Measurements from ENCODE around the gene ATXN2L.
"Not testable (repeated sequence)": the region's sequence is repeated elsewhere in the genome, so short reads cannot be mapped to it uniquely, and the experiment has no call there.

Gene ATXN2L, protein sequence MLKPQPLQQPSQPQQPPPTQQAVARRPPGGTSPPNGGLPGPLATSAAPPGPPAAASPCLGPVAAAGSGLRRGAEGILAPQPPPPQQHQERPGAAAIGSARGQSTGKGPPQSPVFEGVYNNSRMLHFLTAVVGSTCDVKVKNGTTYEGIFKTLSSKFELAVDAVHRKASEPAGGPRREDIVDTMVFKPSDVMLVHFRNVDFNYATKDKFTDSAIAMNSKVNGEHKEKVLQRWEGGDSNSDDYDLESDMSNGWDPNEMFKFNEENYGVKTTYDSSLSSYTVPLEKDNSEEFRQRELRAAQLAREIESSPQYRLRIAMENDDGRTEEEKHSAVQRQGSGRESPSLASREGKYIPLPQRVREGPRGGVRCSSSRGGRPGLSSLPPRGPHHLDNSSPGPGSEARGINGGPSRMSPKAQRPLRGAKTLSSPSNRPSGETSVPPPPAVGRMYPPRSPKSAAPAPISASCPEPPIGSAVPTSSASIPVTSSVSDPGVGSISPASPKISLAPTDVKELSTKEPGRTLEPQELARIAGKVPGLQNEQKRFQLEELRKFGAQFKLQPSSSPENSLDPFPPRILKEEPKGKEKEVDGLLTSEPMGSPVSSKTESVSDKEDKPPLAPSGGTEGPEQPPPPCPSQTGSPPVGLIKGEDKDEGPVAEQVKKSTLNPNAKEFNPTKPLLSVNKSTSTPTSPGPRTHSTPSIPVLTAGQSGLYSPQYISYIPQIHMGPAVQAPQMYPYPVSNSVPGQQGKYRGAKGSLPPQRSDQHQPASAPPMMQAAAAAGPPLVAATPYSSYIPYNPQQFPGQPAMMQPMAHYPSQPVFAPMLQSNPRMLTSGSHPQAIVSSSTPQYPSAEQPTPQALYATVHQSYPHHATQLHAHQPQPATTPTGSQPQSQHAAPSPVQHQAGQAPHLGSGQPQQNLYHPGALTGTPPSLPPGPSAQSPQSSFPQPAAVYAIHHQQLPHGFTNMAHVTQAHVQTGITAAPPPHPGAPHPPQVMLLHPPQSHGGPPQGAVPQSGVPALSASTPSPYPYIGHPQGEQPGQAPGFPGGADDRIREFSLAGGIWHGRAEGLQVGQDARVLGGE

DNA sequence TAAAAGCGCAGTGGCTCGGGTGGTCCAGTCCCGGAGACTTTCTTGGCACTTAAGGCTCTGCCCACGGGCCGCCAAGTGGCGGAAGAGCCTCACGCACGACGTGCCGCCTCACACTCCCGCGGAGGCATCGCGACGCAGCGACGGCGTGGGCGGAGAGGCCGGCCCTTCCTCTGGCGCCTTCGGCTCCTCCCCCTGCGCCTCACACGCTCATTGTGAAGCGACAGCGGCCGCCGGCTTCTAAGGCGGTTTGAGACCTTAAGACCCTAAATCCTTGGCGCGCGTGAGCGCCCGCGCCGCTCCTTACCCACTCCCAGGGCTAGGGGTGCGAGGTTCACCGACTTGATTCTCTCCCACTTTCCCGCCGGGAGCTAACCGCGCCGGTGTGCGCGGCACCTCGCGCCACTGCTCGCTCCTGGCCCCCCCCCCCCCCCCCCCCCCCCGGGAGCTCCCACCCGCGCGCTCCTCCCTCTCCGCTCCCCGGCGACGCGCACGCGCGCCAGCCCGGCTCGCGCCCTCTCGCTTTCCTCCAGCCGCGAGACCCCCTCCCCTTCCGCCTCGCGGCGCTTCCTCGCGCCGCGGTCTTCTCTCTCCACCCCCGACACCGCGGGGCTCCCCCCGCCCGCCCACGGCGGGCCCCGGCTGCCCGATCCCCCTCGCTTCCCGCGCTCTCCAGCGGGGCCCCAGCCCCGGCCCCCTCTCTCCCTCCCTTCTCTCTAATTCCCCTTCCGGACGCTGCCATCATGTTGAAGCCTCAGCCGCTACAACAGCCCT lies at the start of gene ATXN2L:
Gene ATXN2L (plus strand): TSS at position 480 of the 771 bp plus-strand sequence. CDS start 261 bp downstream, at position 741.
- DNase-seq (ENCODE audit: low read depth in 2 of 2), result peak; percentile 86 to 88

DNA sequence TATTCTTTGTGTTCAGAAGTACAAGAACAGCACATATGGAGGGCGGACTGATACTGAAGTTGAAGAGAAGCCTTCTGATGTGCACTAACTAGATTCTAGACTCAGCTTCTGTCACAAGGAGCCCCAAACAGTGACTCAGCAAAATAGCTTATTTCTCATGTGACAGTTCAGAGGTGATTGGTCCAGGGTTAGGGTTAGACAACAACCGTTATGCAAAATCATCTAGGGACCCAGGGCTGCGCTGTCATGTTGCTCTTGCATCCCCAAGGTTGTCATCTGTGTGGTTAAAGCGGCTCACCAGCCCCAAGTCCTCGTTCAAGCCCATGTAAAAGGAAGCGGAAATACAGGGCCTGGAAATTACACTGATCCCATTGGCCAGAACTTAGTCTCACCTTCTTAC lies 41.1 kb upstream of the ATXN2L start:
- not testable (repeated sequence) for DNase-seq (ENCODE audit: low read depth in 2 of 2)

DNA sequence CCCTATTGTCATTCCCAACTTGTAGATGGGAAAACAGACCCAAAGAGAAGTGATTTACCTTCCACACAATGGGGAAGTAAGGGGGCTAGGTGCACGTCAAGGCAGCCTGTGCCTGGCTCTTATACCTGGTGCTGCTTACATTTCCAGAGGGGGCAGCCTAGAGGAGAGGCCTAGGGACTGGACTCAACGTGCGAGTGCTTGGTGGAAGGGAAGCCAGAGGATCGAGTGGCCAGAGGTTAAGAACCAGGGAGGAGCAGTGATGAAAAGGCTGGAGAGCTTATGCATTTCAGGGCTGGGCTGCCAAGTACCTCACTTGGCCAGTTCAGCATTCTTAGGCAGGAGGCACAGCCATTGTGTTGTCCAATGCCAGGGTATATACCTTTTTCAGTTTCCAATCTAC lies 40.4 kb upstream of the ATXN2L start:
- DNase-seq (ENCODE audit: low read depth in 2 of 2), result not testable (repeated sequence)

DNA sequence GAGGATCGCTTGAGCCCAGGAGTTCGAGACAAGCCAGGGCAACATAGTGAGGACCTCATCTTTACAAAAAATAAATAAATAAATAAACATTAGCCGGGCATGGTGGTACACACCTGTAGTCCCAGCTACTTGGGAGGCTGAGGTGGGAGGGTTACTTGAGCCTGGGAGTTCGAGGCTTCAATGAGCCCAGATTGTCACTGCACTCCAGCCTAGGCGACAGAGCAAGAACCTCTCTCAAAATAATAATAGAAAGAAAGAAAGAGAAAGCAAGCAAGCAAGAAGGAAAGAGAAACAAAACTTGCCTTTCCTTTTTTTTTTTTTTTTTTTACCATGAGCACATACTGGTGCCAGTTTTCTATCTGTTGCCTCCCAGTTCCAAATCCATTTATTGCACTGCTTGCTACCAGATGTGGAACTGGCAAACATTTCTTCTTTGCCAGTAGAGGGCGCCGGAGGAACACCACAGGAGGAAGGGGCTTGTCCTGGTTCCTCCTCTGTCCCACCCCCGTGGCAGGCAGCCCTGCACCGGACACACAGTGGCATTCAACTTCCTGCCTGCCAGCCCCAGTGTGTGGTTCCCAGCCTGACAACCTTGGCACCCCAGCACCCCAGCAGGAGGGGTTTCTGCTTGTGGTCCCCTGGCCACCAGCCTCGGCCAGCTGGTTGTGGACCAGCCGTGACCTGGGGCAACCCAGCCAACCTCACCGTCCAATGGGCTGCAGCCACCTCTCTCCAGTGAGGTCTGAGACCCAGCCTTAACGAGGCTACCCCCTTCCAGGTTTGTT lies 20.4 kb upstream of the ATXN2L start:
- DNase-seq (ENCODE audit: low read depth in 2 of 2), result peak in 1 of 2 donors; percentile 55

DNA sequence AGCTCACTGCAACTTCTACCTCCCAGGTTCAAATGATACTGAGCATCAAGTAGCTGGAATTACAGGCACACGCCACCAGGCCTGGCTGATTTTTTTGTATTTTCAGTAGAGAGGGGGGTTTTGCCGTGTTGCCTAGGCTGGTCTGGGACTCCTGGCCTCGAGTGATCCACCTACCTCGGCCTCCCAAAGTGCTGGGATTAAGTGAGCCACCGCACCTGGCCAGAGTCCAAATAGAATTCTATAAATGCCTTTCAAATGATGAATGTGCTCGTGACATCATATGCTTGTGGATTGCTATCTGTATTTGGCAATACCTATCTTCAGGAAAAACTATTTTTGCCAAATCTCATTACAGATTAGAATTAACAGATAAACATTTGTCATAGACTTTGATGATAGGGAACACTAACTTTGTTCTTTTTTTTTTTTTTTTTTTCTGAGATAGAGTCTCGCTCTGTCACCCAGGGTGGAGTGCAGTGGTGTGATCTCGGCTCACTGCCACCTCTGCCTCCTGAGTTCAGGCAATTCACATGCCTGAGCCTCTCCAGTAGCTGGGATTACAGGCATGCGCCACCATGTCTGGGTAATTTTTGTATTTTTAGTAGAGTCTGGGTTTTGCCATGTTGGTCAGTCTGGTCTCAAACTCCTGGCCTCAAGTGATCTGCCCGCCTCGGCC lies 15.2 kb upstream of the ATXN2L start:
- DNase-seq (ENCODE audit: low read depth in 2 of 2), result not testable (repeated sequence)

DNA sequence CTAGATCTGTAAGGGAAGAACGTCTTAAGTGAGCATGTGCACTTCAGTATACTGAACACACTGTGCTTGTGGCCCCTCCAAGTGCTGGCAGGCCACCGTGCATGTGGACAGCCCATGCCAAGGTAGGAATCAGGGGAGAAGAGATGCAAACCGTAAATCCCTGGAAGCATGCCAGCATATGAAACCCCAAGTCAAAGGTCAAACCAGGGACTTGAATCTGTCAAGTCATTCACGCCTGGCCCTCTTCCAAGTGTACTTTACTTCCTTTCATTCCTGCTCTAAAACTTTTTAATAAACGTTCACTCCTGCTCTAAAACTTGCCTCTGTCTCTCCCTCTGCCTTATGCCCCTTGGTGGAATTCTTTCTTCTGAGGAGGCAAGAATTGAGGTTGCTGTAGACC lies 2.8 kb upstream of the ATXN2L start:
- DNase-seq (ENCODE audit: low read depth in 2 of 2), result no peak

DNA sequence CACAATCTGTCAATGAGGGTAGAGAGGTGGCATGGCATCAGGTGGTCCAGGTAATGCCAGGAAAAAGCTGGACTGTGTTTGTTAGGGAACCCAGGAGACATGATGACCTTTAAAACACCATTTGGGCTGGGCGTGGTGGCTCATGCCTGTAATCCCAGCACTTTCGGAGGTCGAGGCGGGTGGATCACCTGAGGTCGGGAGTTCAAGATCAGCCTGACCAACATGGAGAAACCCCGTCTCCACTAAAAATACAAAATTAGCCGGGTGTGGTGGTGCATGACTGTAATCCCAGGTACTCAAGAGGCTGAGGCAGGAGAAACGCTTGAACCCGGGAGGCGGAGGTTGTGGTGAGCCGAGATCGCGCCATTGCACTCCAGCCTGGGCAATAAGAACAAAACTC lies 2.3 kb upstream of the ATXN2L start:
- DNase-seq (ENCODE audit: low read depth in 2 of 2), result not testable (repeated sequence)

DNA sequence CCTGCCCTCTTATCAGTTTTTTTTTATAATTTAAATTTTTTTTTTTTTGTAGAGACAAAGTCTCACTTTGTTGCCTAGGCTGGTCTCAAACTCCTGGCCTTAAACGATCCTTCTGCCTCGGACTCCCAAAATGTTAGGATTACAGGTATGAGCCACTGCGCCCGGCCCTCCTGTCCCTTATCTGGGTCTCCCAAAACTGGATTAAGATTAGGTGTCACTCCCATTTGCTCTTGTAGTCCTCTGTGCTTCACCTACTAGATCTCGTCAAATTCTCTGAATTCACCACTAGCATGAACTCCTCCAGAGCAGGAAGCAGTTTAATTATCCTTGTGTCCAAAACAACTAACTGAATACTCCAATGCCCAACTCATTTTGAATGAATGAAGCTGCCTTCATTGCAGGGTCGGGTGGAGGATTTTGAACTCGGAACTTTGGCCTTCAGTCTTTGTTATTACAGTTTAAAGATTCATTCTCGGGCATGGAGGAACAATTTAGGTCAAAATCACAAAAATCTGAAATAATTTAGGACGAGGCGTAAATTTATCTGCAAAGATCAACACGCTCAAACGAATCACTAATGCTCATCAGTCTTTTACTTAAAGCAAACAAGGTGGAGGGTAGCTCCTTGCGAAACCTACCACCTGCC lies 802 bp upstream of the ATXN2L start:
- no peak for DNase-seq (ENCODE audit: low read depth in 2 of 2)

DNA sequence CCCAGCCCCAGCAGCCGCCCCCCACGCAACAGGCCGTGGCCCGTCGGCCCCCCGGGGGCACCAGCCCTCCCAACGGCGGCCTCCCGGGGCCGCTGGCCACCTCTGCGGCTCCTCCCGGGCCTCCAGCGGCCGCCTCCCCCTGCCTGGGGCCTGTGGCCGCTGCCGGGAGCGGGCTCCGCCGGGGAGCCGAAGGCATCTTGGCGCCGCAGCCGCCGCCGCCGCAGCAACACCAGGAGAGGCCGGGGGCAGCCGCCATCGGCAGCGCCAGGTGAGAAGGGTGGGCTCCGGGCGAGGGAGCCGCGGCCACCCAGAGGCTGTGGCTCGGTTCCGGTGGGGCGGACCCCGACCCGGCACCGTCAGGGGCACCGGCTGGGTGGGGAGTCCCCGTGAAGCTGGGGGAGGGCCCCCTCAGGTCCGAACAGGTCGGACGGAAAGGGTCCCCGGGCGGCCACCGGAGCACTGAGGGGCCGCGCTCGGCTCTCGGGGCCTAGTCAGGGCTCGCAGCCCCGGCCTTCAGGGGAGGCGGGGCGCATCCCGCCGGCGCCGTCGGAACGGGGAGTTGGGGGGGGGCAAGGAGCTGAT lies 583 bp downstream of the ATXN2L start:
- no peak for DNase-seq (ENCODE audit: low read depth in 2 of 2)

DNA sequence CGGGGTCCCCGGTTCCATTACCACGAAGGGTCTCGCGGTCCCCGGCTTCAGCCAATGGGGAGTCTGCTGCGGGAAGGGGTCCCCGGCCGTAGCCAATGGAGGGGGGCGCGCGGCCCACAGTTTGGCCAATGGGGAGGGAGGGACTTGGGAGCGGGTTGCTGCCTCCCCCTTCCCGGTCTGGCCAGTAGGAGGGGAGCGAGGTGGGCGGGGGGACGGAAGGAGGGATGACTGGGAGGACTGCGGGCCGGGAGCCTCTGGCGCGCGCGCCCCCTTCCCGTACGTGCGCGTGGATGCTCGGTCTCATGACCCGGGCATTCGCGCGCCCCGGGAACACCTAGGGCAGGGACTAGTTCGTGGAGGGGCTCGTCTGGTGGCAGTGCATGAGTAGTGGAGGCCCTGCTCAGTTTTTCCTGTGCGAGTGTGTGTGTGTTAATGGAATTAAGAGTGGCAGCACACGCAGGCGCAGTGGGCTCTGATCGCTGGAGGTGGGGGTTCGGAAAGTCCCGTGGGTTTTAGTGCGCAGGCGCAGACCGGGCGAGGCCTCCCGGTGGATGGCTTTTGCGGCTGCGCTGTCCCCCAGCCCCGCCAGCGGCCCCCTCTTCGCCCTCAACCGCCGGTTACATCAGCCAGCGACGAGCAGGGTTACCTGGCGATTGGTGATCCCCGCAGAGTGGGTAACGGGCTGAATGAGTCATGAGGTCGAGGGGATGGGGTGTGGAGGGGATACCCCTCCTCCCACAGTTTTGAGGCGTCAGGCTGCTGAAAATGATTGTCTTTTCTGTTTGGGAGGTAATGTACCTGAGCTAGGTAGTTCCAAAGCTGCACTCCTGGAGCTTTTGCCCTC lies 1.3 kb downstream of the ATXN2L start:
- peak; percentile 89 to 92 for DNase-seq (ENCODE audit: low read depth in 2 of 2)

DNA sequence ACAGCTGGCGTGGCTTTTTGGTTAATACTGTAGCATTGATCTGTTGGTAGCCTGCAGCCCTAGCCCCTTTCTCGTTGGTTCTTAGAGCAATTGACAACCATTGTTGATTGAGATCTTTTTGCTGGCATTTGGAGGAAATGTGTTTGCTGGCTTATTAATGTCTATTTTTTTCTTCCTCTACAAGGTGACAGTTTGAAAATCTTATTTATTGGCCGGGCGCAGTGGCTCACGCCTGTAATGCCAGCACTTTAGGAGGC lies 1.8 kb downstream of the ATXN2L start:
- no peak for DNase-seq (ENCODE audit: low read depth in 2 of 2)

DNA sequence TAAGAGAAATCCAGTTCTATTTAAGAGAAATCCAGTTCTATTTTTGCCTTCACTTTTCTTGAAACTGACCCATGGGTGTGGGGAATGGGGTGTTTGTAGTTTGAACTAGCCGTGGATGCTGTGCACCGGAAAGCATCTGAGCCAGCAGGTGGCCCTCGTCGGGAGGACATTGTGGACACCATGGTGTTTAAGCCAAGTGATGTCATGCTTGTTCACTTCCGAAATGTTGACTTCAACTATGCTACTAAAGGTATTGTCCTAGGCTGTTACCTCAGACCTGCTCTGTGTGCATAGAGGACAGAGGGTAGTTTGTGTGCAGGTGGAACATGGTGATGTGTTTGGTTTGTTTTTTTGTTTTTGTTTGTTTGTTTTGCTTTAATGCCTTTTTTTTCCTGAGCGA lies 3.3 kb downstream of the ATXN2L start:
- DNase-seq (ENCODE audit: low read depth in 2 of 2), result no peak

DNA sequence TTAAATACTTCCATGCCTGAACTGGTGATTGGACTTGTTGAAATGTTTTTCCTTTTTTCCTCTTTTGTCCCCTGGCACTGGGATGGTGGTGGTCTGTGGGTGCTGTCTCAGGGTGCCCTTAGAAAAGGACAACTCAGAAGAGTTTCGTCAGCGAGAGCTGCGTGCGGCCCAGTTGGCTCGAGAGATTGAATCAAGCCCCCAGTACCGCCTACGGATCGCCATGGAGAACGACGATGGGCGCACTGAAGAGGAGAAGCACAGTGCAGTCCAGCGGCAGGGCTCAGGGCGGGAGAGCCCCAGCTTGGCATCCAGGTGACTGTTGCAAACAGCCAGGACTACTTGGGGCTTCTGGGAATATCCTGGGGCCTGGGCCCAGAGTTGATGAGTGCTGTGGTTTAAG lies 6.9 kb downstream of the ATXN2L start:
- no peak for DNase-seq (ENCODE audit: low read depth in 2 of 2)

DNA sequence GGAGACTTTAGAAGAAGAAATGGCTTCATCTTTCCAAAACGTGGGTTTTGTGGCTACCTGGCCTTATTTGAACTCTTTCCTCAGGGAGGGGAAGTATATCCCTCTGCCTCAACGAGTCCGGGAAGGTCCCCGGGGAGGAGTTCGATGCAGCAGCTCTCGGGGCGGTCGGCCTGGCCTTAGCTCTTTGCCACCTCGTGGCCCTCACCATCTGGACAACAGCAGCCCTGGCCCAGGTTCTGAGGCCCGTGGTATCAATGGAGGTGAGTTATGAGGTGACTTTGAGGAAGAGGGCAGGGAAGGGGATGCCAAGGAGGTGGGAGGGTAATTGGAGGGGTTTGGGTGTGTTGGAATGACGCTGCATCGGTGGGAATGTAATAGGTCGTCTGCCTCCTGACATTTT lies 7.7 kb downstream of the ATXN2L start:
- DNase-seq (ENCODE audit: low read depth in 2 of 2), result no peak

DNA sequence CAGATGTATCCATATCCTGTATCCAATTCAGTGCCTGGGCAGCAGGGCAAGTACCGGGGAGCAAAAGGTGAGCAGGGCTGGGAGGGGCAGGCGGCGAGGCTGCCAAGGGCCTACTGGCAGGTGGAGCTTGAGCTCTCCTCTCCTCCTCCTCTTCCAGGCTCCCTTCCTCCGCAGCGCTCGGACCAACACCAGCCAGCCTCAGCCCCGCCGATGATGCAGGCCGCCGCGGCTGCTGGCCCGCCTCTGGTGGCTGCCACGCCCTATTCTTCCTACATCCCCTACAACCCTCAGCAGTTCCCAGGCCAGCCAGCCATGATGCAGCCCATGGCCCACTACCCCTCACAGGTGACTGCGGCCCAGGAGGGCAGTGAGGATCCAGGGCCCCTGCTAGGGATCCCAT lies 11.6 kb downstream of the ATXN2L start:
- DNase-seq (ENCODE audit: low read depth in 2 of 2), result no peak

DNA sequence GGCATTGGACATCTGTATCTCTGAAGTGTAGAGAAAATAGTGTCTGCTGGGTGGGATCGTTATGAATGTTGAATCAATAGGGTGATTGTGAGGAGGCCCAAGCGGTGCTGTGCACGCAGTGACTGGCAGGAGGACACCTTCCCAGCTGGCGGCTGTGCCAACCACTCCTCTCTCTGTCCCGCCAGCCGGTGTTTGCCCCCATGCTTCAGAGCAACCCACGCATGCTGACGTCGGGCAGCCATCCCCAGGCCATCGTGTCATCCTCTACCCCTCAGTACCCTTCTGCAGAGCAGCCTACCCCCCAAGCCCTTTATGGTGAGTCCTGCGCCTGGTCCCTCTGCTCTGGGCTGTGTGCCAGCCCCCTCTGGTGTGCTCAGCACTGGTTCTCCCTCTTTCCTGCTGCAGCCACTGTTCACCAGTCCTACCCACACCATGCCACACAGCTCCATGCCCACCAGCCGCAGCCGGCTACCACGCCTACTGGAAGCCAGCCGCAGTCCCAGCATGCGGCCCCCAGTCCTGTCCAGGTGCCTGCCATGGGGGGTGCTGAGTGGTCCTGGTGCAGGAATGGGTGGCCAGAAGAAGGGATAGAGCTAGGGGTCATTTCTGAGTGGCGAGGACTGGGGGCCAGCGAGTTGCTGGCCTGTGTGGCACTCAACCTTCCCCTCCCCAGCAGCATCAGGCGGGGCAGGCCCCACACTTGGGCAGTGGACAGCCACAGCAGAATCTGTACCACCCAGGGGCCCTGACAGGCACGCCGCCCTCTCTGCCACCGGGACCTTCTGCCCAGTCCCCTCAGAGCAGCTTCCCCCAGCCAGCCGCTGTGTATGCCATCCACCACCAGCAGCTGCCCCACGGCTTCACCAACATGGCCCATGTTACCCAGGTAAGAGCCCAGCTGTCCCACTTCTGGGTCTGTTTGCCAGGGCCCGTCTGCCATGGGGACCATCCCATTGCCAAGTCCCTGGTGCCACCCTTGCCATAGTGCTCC lies 12.4 kb downstream of the ATXN2L start:
- no peak for DNase-seq (ENCODE audit: low read depth in 2 of 2)
